Measurements from ENCODE around the gene PAIP2.
"Not testable (repeated sequence)": the region's sequence is repeated elsewhere in the genome, so short reads cannot be mapped to it uniquely, and the experiment has no call there.

Gene PAIP2

DNA sequence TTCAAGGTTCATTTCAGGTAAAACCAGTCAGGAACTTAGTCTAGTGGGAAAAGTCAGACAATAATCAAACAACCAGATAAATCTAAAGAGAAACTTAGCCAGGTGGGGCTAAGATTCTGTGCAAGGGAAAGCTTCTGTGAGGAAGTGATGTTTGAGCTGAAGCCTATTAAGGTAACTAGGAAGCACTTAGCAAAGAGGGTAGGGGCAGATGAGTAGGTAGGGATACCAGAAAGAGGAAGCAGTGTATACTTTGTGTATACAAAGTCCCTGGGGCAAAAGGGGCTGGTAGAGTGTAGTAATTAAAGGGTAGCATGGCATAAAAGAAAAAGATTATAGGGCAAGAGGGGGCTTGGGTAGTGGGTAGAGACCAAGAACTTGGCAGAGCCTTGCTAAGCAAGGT is 65.9 kb downstream of the PAIP2 start:
- no peaks in the 10 kb centered on the region for H4K20me1 ChIP-seq (ENCODE audit: insufficient read depth, low read length)
- peak overlapping the region; percentile 4; the same call in 1 of the 2 replicates for H3K4me2 ChIP-seq (ENCODE audit: low read depth, low read length)
- no peaks in the 10 kb centered on the region for H3K36me3 ChIP-seq (replicated peaks; ENCODE audit: insufficient read depth, low read length)
- TF ChIP-seq EZH2 (optimal IDR thresholded peaks at IDR 0.05; ENCODE audit: low read depth, low read length) (no peak), EZH2phosphoT487 (IDR thresholded peaks at IDR 0.05; ENCODE audit: low read length) (no peak)
- TF ChIP-seq, protein P1, sequence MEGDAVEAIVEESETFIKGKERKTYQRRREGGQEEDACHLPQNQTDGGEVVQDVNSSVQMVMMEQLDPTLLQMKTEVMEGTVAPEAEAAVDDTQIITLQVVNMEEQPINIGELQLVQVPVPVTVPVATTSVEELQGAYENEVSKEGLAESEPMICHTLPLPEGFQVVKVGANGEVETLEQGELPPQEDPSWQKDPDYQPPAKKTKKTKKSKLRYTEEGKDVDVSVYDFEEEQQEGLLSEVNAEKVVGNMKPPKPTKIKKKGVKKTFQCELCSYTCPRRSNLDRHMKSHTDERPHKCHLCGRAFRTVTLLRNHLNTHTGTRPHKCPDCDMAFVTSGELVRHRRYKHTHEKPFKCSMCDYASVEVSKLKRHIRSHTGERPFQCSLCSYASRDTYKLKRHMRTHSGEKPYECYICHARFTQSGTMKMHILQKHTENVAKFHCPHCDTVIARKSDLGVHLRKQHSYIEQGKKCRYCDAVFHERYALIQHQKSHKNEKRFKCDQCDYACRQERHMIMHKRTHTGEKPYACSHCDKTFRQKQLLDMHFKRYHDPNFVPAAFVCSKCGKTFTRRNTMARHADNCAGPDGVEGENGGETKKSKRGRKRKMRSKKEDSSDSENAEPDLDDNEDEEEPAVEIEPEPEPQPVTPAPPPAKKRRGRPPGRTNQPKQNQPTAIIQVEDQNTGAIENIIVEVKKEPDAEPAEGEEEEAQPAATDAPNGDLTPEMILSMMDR (IDR thresholded peaks at IDR 0.05; ENCODE audit: low read length): no peak
- H3K9me3 ChIP-seq (replicated peaks; ENCODE audit: insufficient read depth, low read length): no peaks in the 10 kb centered on the region
- H3F3A ChIP-seq (ENCODE audit: insufficient read depth, low read length): peaks cover 14% of the 10 kb centered on the region
- 0 out of 2 replicates have a peak overlapping the region, but pooled peaks have one; percentile 25 for H2AFZ ChIP-seq (ENCODE audit: low read length)
- H3K9ac ChIP-seq (ENCODE audit: low read length): no peak overlapping the region
- no peaks in the 10 kb centered on the region for H3K9me2 ChIP-seq (replicated peaks; ENCODE audit: insufficient read depth, low read length)
- H3K27ac ChIP-seq (ENCODE audit: low read length): peak overlapping the region; percentile 24; the same call in 1 of the 2 replicates
- H3K27me3 ChIP-seq (replicated peaks; ENCODE audit: insufficient read depth, low read length): no peaks in the 10 kb centered on the region
- peaks cover 7% of the 10 kb centered on the region; the same call in 1 of the 2 replicates for H3K79me2 ChIP-seq (ENCODE audit: low read length)
- H3K4me3 ChIP-seq (ENCODE audit: low read length): no peak overlapping the region
- DNase-seq: no peak
- H3K4me1 ChIP-seq (ENCODE audit: low read length): peaks cover 29% of the 10 kb centered on the region

DNA sequence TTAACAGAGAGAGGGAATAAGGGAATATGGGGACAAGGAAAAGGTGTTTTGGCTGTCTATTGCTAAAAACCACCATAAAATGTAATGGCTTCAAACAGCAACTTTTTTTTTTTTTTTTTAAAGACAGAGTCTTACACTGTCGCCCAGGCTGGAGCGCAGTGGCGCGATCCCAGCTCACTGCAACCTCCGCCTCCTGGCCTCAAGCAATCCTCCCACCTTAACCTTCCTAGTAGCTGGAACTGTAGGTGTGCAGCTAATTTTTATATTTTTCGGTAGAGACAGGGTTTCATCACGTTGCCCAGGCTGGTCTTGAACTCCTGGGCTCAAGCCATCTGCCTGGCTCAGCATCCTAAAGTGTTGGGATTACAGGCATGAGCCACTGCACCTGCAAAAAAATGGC is 66.5 kb downstream of the PAIP2 start:
- Histone ChIP-seq H3K9ac (ENCODE audit: low read length) (no peak overlapping the region), H2AFZ (ENCODE audit: low read length) (0 out of 2 replicates have a peak overlapping the region, but pooled peaks have one; percentile 25), H4K20me1 (ENCODE audit: insufficient read depth, low read length) (no peaks in the 10 kb centered on the region), H3K79me2 (ENCODE audit: low read length) (peaks cover under 1% of the 10 kb centered on the region; the same call in 1 of the 2 replicates), H3F3A (ENCODE audit: insufficient read depth, low read length) (peaks cover 14% of the 10 kb centered on the region), H3K27me3 (replicated peaks; ENCODE audit: insufficient read depth, low read length) (no peaks in the 10 kb centered on the region), H3K4me3 (ENCODE audit: low read length) (no peak overlapping the region), H3K36me3 (replicated peaks; ENCODE audit: insufficient read depth, low read length) (no peaks in the 10 kb centered on the region), H3K27ac (ENCODE audit: low read length) (no peak overlapping the region), H3K9me3 (replicated peaks; ENCODE audit: insufficient read depth, low read length) (no peaks in the 10 kb centered on the region), H3K4me2 (ENCODE audit: low read depth, low read length) (no peak overlapping the region), H3K9me2 (replicated peaks; ENCODE audit: insufficient read depth, low read length) (no peaks in the 10 kb centered on the region), H3K4me1 (ENCODE audit: low read length) (peaks cover 30% of the 10 kb centered on the region)
- TF ChIP-seq, protein P1 (IDR thresholded peaks at IDR 0.05; ENCODE audit: low read length): no peak
- no peak for TF ChIP-seq EZH2 (optimal IDR thresholded peaks at IDR 0.05; ENCODE audit: low read depth, low read length)
- no peak for TF ChIP-seq EZH2phosphoT487 (IDR thresholded peaks at IDR 0.05; ENCODE audit: low read length)
- DNase-seq: no peak

DNA sequence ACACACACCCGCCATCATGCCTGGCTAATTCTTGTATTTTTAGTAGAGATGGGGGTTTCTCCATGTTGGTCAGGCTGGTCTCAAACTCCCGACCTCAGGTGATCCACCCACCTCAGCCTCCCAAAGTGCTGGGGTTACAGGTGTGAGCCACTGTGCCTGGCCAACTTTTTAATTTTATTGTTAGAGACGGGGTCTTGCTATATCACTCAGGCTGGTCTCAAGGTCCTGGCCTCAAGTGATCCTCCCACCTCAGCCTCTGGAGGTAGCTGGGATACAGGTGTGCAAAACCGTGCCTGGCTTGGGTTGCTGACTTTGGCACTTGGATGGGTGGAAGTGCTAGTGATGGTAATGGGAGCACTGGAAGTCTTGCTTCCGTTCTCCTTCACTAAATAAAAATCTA is 67.5 kb downstream of the PAIP2 start:
- not testable (repeated sequence) for DNase-seq; H3K4me2 ChIP-seq (ENCODE audit: low read depth, low read length); H4K20me1 ChIP-seq (ENCODE audit: insufficient read depth, low read length); H3K27ac ChIP-seq (ENCODE audit: low read length); H3K9me2 ChIP-seq (replicated peaks; ENCODE audit: insufficient read depth, low read length); H3K79me2 ChIP-seq (ENCODE audit: low read length); H2AFZ ChIP-seq (ENCODE audit: low read length); H3K4me3 ChIP-seq (ENCODE audit: low read length); H3K9me3 ChIP-seq (replicated peaks; ENCODE audit: insufficient read depth, low read length); H3K27me3 ChIP-seq (replicated peaks; ENCODE audit: insufficient read depth, low read length); H3K36me3 ChIP-seq (replicated peaks; ENCODE audit: insufficient read depth, low read length); H3K9ac ChIP-seq (ENCODE audit: low read length)
- Histone ChIP-seq H3F3A (ENCODE audit: insufficient read depth, low read length) (peaks cover 15% of the 10 kb centered on the region), H3K4me1 (ENCODE audit: low read length) (peaks cover 35% of the 10 kb centered on the region)

DNA sequence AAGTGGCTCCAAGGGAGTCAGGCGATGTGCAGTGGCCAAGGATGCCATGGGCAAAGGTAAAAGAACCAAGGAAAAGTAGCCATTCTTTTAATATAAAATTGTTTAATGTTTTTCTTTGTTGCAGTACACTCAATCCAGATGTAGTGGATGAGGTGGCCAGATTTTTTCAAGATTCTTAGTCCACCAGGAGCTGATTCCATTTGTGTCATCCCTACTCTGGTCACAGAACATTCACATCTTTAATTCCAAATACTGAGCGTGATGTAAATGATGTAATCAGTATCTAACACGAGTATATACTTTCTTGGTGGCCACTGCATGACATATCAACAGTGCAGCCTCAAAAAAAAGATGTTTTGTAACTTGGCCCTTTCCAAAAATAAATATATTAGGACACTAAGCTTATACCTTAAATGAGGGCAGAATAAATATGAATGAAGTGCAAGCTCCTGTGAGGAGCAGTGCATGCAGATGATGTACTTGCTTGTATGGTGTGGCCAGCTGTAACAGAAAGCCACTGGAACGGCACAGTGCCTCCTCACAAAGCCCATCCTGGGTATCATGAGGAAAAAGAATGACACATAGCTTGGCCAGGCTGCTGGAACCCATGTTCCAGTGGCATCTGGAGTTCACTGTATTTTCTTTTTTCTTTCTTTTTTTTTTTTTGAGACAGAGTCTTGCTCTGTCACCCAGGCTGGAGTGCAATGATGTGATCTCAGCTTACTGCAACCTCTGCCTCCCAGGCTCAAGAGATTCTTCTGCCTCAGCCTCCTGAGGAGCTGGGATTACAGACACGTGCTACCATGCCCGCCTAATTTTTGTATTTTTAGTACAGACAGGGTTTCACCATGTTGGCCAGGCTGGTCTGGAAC is 68.7 kb downstream of the PAIP2 start:
- Histone ChIP-seq H3K4me2 (ENCODE audit: low read depth, low read length) (no peak overlapping the region), H3K9me3 (replicated peaks; ENCODE audit: insufficient read depth, low read length) (no peaks in the 10 kb centered on the region), H3K9ac (ENCODE audit: low read length) (no peak overlapping the region), H3K4me1 (ENCODE audit: low read length) (peaks cover 38% of the 10 kb centered on the region), H3K36me3 (replicated peaks; ENCODE audit: insufficient read depth, low read length) (no peaks in the 10 kb centered on the region), H3K4me3 (ENCODE audit: low read length) (no peak overlapping the region), H3K27me3 (replicated peaks; ENCODE audit: insufficient read depth, low read length) (no peaks in the 10 kb centered on the region), H2AFZ (ENCODE audit: low read length) (no peak overlapping the region), H3K9me2 (replicated peaks; ENCODE audit: insufficient read depth, low read length) (no peaks in the 10 kb centered on the region), H4K20me1 (ENCODE audit: insufficient read depth, low read length) (no peaks in the 10 kb centered on the region), H3F3A (ENCODE audit: insufficient read depth, low read length) (peaks cover 24% of the 10 kb centered on the region), H3K79me2 (ENCODE audit: low read length) (no peaks in the 10 kb centered on the region), H3K27ac (ENCODE audit: low read length) (no peak overlapping the region)
- TF ChIP-seq EZH2 (optimal IDR thresholded peaks at IDR 0.05; ENCODE audit: low read depth, low read length): no peak
- no peak for TF ChIP-seq EZH2phosphoT487 (IDR thresholded peaks at IDR 0.05; ENCODE audit: low read length)
- TF ChIP-seq, protein P1 (IDR thresholded peaks at IDR 0.05; ENCODE audit: low read length): no peak
- DNase-seq: no peak
